ENCODE data around the gene AP4B1. TPM values are rescaled to one million over a fixed set of nuclear protein-coding genes. Genes with fewer than 3 reads are reported as not detected.
"Not testable (repeated sequence)": the region's sequence is repeated elsewhere in the genome, so short reads cannot be mapped to it uniquely, and the experiment has no call there.

AP4B1 gene
- total RNA-seq, result 10 to 100 TPM; 11.9 to 12.0 TPM
- long read RNA-seq, transcript AP4B1-204 (10 exons, 2,818 nt), result minor isoform, 12 of 30 reads
- long read RNA-seq, transcript AP4B1-201 (11 exons, 2,742 nt), result major isoform, 13 of 30 reads
- long read RNA-seq, partial matches to known transcripts, result 2 of 30 reads
- long read RNA-seq, other reads (novel, unspliced or antisense), result 3 of 30 reads

GRCh38 chr1:113904674-113905434 lies at the start of gene AP4B1, which contains the start of gene DCLRE1B:
TSS of gene AP4B1 (minus strand) at chr1:113904799. CDS start at chr1:113904717, 82 bp downstream.
TSS of gene DCLRE1B (plus strand) at chr1:113905326. CDS start at chr1:113905587, 261 bp downstream.
- DNase-seq (peak; percentile 100), ATAC-seq (peak; percentile 97 to 98)
- intact Hi-C loops (cut with DNase I), result loop anchor here in 1 of 2 donors (1.0 kb wide), 2 partner anchors 24 to 27 kb away; partner anchors contain the start of gene HIPK1

GRCh38 chr1:113951719-113952118 lies 47.1 kb upstream of the AP4B1 start:
- DNase-seq (no peak), ATAC-seq (no peak)
- intact Hi-C loops (cut with DNase I), result no loop called here

- intact Hi-C loops (cut with DNase I), result no loop called here
- no peak for DNase-seq
- no peak for ATAC-seq
These were observed 46.3 kb upstream of the AP4B1 start for GRCh38 chr1:113950908-113951307.

GRCh38 chr1:113949007-113949406 lies 44.4 kb upstream of the AP4B1 start:
- intact Hi-C loops (cut with DNase I), result no loop called here
- no peak for DNase-seq
- no peak for ATAC-seq

GRCh38 chr1:113948151-113948550 lies 43.6 kb upstream of the AP4B1 start:
- ATAC-seq; intact Hi-C loops (cut with DNase I); DNase-seq: not testable (repeated sequence)

GRCh38 chr1:113947388-113948107 lies 42.9 kb upstream of the AP4B1 start:
- no peak for ATAC-seq
- intact Hi-C loops (cut with DNase I), result no loop called here
- no peak for DNase-seq

- DNase-seq (no peak), ATAC-seq (peak; percentile 38 to 69)
- intact Hi-C loops (cut with DNase I), result no loop called here
These were observed 42.2 kb upstream of the AP4B1 start for GRCh38 chr1:113946678-113947387.

GRCh38 chr1:113946112-113946511 lies 41.5 kb upstream of the AP4B1 start:
- DNase-seq, result no peak

GRCh38 chr1:113945329-113945728 lies 40.7 kb upstream of the AP4B1 start:
- ATAC-seq (no peak), DNase-seq (no peak)
- intact Hi-C loops (cut with DNase I), result no loop called here

More at GRCh38 chr1:113946112-113946511, 41.5 kb upstream of the AP4B1 start:
- intact Hi-C loops (cut with DNase I), result no loop called here
- no peak for ATAC-seq

- no peak for ATAC-seq
These were observed 38.6 kb upstream of the AP4B1 start for GRCh38 chr1:113943028-113943811.

GRCh38 chr1:113942527-113942926 lies 37.9 kb upstream of the AP4B1 start:
- intact Hi-C loops (cut with DNase I), result no loop called here
- no peak for ATAC-seq
- no peak for DNase-seq

More at GRCh38 chr1:113943028-113943811, 38.6 kb upstream of the AP4B1 start:
- intact Hi-C loops (cut with DNase I), result no loop called here
- DNase-seq, result no peak

GRCh38 chr1:113941245-113941559 lies 36.6 kb upstream of the AP4B1 start:
- ATAC-seq (no peak), DNase-seq (no peak)
- intact Hi-C loops (cut with DNase I), result no loop called here

- DNase-seq (no peak), ATAC-seq (peak in 1 of 2 donors; percentile 17)
- intact Hi-C loops (cut with DNase I), result no loop called here
These were observed 36.0 kb upstream of the AP4B1 start for GRCh38 chr1:113940365-113941244.

GRCh38 chr1:113938192-113938591 lies 33.6 kb upstream of the AP4B1 start:
- intact Hi-C loops (cut with DNase I), result no loop called here
- no peak for ATAC-seq
- no peak for DNase-seq

GRCh38 chr1:113937146-113937545 lies 32.5 kb upstream of the AP4B1 start:
- intact Hi-C loops (cut with DNase I), result no loop called here

GRCh38 chr1:113935970-113936369 lies 31.4 kb upstream of the AP4B1 start:
- DNase-seq, result no peak
- ATAC-seq, result no peak
- intact Hi-C loops (cut with DNase I), result no loop called here

More at GRCh38 chr1:113937146-113937545, 32.5 kb upstream of the AP4B1 start:
- ATAC-seq, result no peak
- DNase-seq, result no peak

- ATAC-seq (no peak), DNase-seq (no peak)
- intact Hi-C loops (cut with DNase I), result no loop called here
These were observed 30.6 kb upstream of the AP4B1 start for GRCh38 chr1:113935176-113935575.
